ENCODE results near the gene MBOAT2.

The MBOAT2 gene

GRCh38 chr2:8851811-8852560, 151.5 kb downstream of the MBOAT2 start:
- intact Hi-C loops (cut with DNase I), result no loop called here
- peak; percentile 36 to 96 (median 76) for DNase-seq

GRCh38 chr2:8850845-8851487, 152.5 kb downstream of the MBOAT2 start:
- no peak for DNase-seq
- intact Hi-C loops (cut with DNase I), result no loop called here

- intact Hi-C loops (cut with DNase I), result no loop called here
Observed at GRCh38 chr2:8849327-8849726, 154.2 kb downstream of the MBOAT2 start.

GRCh38 chr2:8848328-8849100, 155.0 kb downstream of the MBOAT2 start:
- intact Hi-C loops (cut with DNase I), result no loop called here

More at GRCh38 chr2:8849327-8849726, 154.2 kb downstream of the MBOAT2 start:
- DNase-seq, result no peak

GRCh38 chr2:8847400-8847799, 156.1 kb downstream of the MBOAT2 start:
- DNase-seq, result no peak
- intact Hi-C loops (cut with DNase I), result no loop called here

More at GRCh38 chr2:8848328-8849100, 155.0 kb downstream of the MBOAT2 start:
- DNase-seq, result no peak

- DNase-seq, result no peak
- intact Hi-C loops (cut with DNase I), result no loop called here
Observed at GRCh38 chr2:8841932-8842331, 161.6 kb downstream of the MBOAT2 start.

- no peak for DNase-seq
- intact Hi-C loops (cut with DNase I), result no loop called here
Observed at GRCh38 chr2:8840475-8841091, 162.9 kb downstream of the MBOAT2 start.

GRCh38 chr2:8839189-8839965, 164.1 kb downstream of the MBOAT2 start:
- intact Hi-C loops (cut with DNase I), result loop anchor here (5.0 kb wide), 1 partner anchor 87 kb away; no protein-coding TSS in a partner anchor
- no peak for DNase-seq

- DNase-seq, result peak in 9 of 42 donors; percentile 4 to 49 (median 19)
- intact Hi-C loops (cut with DNase I), result loop anchor here (5.0 kb wide), 1 partner anchor 85 kb away; no protein-coding TSS in a partner anchor
Observed at GRCh38 chr2:8837795-8838140, 165.7 kb downstream of the MBOAT2 start.

- intact Hi-C loops (cut with DNase I), result loop anchor here (5.0 kb wide), 1 partner anchor 85 kb away; no protein-coding TSS in a partner anchor
Observed at GRCh38 chr2:8836971-8837794, 166.3 kb downstream of the MBOAT2 start, which contains the start of gene KIDINS220. Gene KIDINS220 (minus strand): TSS chr2:8837613. CDS start chr2:8827093, 10,520 bp downstream.

GRCh38 chr2:8835279-8835678, 168.2 kb downstream of the MBOAT2 start:
- intact Hi-C loops (cut with DNase I), result loop anchor here (5.0 kb wide), 1 partner anchor 83 kb away; no protein-coding TSS in a partner anchor
- no peak for DNase-seq

More at GRCh38 chr2:8836971-8837794, 166.3 kb downstream of the MBOAT2 start, which contains the start of gene KIDINS220:
- DNase-seq, result peak; percentile 77 to 97 (median 92)

GRCh38 chr2:8833853-8834252, 169.6 kb downstream of the MBOAT2 start:
- intact Hi-C loops (cut with DNase I), result no loop called here
- no peak for DNase-seq

- no peak for DNase-seq
- intact Hi-C loops (cut with DNase I), result no loop called here
Observed at GRCh38 chr2:8831516-8831915, 172.0 kb downstream of the MBOAT2 start.

- no peak for DNase-seq
- intact Hi-C loops (cut with DNase I), result no loop called here
Observed at GRCh38 chr2:8827729-8828128, 175.8 kb downstream of the MBOAT2 start.

GRCh38 chr2:8822218-8822617, 181.3 kb downstream of the MBOAT2 start:
- no peak for DNase-seq
- intact Hi-C loops (cut with DNase I), result no loop called here

- intact Hi-C loops (cut with DNase I), result no loop called here
- DNase-seq, result peak in 33 of 42 donors; percentile 5 to 82 (median 50)
Observed at GRCh38 chr2:8821276-8822217, 181.9 kb downstream of the MBOAT2 start.

Data from head of caudate nucleus (tissue), 42 donors.